ENCODE results near the gene ODR4. TPM values are rescaled to one million over a fixed set of nuclear protein-coding genes. Genes with fewer than 3 reads are reported as not detected.

Gene ODR4
- total and polyA plus RNA-seq, 10 donors, result 6.2 to 22.1 (median 16.9) TPM

GRCh38 chr1:186418503-186418902 is 42.9 kb downstream of the ODR4 start:
- TF ChIP-seq POLR2A (IDR thresholded peaks at IDR 0.05), result no peak
- no peak for TF ChIP-seq CTCF (IDR thresholded peaks at IDR 0.05 in 8 of 11, conservative IDR thresholded peaks at IDR 0.05 in 3 of 11)
- no peak for TF ChIP-seq POLR2AphosphoS5 (IDR thresholded peaks at IDR 0.05)
- Histone ChIP-seq H3K4me1 (no peaks in the 10 kb centered on the region), H3K9me3 (no peaks in the 10 kb centered on the region), H3K27ac (no peak overlapping the region), H3K27me3 (replicated peaks in 1 of 7) (no peaks in the 10 kb centered on the region), H3K4me3 (no peak overlapping the region), H3K36me3 (peaks cover 9 to 68% (median 20%) of the 10 kb centered on the region in 6 donors)
- intact Hi-C loops (cut with DNase I; ENCODE audit: low total_unique reads), result no loop called here
- DNase-seq, result no peak
- WGBS, 5 donors, result 91 to 98% (median 98%) methylated on average over 4 of the region's 4 CpGs

- no peak overlapping the region for H3K4me3 ChIP-seq
- H3K36me3 ChIP-seq, result peaks cover 9 to 54% (median 20%) of the 10 kb centered on the region in 6 donors
- H3K27ac ChIP-seq, result peak overlapping the region in 5 of 8 donors; percentile 16 to 58 (median 42)
- TF ChIP-seq POLR2A (IDR thresholded peaks at IDR 0.05) (no peak), POLR2AphosphoS5 (IDR thresholded peaks at IDR 0.05) (no peak), CTCF (IDR thresholded peaks at IDR 0.05 in 8 of 11, conservative IDR thresholded peaks at IDR 0.05 in 3 of 11) (no peak)
- H3K27me3 ChIP-seq (replicated peaks in 1 of 7), result no peaks in the 10 kb centered on the region
- H3K9me3 ChIP-seq, result no peaks in the 10 kb centered on the region
- DNase-seq, result no peak
- intact Hi-C loops (cut with DNase I; ENCODE audit: low total_unique reads), result no loop called here
- H3K4me1 ChIP-seq, result no peaks in the 10 kb centered on the region
Measured at GRCh38 chr1:186420311-186420710, 44.7 kb downstream of the ODR4 start.

GRCh38 chr1:186420923-186421322 is 45.3 kb downstream of the ODR4 start:
- H3K36me3 ChIP-seq, result peaks cover 9 to 48% (median 20%) of the 10 kb centered on the region in 6 donors
- no peaks in the 10 kb centered on the region for H3K27me3 ChIP-seq (replicated peaks in 1 of 7)
- no peaks in the 10 kb centered on the region for H3K9me3 ChIP-seq
- TF ChIP-seq CTCF (IDR thresholded peaks at IDR 0.05 in 8 of 11, conservative IDR thresholded peaks at IDR 0.05 in 3 of 11) (no peak), POLR2AphosphoS5 (IDR thresholded peaks at IDR 0.05) (no peak), POLR2A (IDR thresholded peaks at IDR 0.05) (no peak)
- intact Hi-C loops (cut with DNase I; ENCODE audit: low total_unique reads), result no loop called here
- no peaks in the 10 kb centered on the region for H3K4me1 ChIP-seq
- DNase-seq, result no peak
- WGBS, 5 donors, result 60 to 76% (median 73%) methylated on average over 1 of the region's 1 CpG
- H3K4me3 ChIP-seq, result no peak overlapping the region
- peak overlapping the region in 5 of 8 donors; percentile 16 to 58 (median 42) for H3K27ac ChIP-seq

GRCh38 chr1:186421446-186421845 is 45.8 kb downstream of the ODR4 start:
- H3K27me3 ChIP-seq (replicated peaks in 1 of 7), result no peaks in the 10 kb centered on the region
- no peak overlapping the region for H3K4me3 ChIP-seq
- H3K36me3 ChIP-seq, result peaks cover 9 to 42% (median 20%) of the 10 kb centered on the region in 6 donors
- DNase-seq, result no peak
- intact Hi-C loops (cut with DNase I; ENCODE audit: low total_unique reads), result no loop called here
- peak overlapping the region in 3 of 8 donors; percentile 41 to 58 (median 42) for H3K27ac ChIP-seq
- H3K4me1 ChIP-seq, result no peaks in the 10 kb centered on the region
- TF ChIP-seq CTCF (IDR thresholded peaks at IDR 0.05 in 8 of 11, conservative IDR thresholded peaks at IDR 0.05 in 3 of 11), result no peak
- TF ChIP-seq POLR2A (IDR thresholded peaks at IDR 0.05), result no peak
- no peak for TF ChIP-seq POLR2AphosphoS5 (IDR thresholded peaks at IDR 0.05)
- WGBS, 5 donors, result 88 to 95% (median 91%) methylated on average over 6 of the region's 6 CpGs
- no peaks in the 10 kb centered on the region for H3K9me3 ChIP-seq
